ENCODE data around the gene ATF3.
A peak's percentile ranks its signal among the peaks of the same experiment; 100 is the strongest.

DNA sequence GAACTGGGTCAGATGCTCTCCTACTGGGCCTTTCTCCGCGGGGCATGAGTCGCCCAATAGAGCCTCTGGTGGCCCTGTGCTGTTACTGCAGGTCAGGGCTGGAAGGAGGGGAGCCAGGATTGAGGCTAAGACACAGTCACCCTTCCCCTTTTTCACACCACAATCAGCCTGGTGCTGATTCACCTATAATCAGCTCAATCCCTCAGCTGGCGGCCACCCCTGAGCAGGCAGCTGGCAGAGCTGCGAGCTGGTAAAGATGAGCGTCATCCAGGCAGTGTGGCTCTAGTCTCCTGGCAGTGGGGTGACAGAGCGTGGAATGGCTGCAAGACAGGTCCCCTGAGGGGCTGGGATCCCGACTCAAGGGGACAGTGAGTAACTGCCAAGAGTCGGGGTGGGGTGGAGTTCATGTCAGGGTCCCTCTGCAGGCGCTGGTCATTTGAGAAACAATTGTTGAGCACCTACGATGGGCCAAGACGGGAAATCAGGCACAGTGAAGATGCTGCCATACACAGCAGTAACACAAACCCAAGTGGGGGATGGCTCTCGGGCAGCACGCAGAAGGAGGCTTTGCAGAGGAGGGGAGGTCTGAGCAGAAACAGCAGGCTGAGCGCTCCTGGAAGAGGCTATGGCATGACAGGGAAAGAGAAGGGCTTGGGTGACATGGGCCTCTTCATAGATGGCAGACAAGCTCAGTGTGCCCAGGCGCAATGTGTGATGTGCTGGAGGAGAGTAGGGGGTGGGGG, 21.8 kb downstream of the ATF3 start:
- TF ChIP-seq, protein P1, sequence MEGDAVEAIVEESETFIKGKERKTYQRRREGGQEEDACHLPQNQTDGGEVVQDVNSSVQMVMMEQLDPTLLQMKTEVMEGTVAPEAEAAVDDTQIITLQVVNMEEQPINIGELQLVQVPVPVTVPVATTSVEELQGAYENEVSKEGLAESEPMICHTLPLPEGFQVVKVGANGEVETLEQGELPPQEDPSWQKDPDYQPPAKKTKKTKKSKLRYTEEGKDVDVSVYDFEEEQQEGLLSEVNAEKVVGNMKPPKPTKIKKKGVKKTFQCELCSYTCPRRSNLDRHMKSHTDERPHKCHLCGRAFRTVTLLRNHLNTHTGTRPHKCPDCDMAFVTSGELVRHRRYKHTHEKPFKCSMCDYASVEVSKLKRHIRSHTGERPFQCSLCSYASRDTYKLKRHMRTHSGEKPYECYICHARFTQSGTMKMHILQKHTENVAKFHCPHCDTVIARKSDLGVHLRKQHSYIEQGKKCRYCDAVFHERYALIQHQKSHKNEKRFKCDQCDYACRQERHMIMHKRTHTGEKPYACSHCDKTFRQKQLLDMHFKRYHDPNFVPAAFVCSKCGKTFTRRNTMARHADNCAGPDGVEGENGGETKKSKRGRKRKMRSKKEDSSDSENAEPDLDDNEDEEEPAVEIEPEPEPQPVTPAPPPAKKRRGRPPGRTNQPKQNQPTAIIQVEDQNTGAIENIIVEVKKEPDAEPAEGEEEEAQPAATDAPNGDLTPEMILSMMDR (IDR thresholded peaks at IDR 0.05) = peak in 1 of 3 donors; percentile 48
- TF ChIP-seq POLR2A (IDR thresholded peaks at IDR 0.05) = no peak

Measured in lower leg skin (tissue), 3 donors.